HCT116 (cell line): ENCODE data around the gene GPHN. TPM values are rescaled to one million over a fixed set of nuclear protein-coding genes. Genes with fewer than 3 reads are reported as not detected.

Experiments
- ATAC-seq: fragments of 200-7000 bp; cut with Tn5 transposase; 2 replicates; pipeline ENCODE4 v1.9.1; 2020; ENCODE audit warnings: mild to moderate bottlenecking, moderate library complexity
- BruUV-seq: library from RNA; stranded (reverse); fragments of 400-500 nt; replicated peaks from 2 replicates; lab custom pipeline; 2021; lab: Mats Ljungman, UMichigan
- CTCF ChIA-PET: fragments of 300-600 bp; sonication (Branson Sonifier 250); formaldehyde crosslinking; loops from one replicate; lab custom pipeline; 2021; ENCODE audit warnings: antibody characterized with exemption; lab: Charles Lee
- POLR2A ChIA-PET: fragments of 300-600, 350-600 bp; sonication (Branson Sonifier 250); formaldehyde crosslinking; loops from one replicate; lab custom pipeline; 2021; ENCODE audit warnings: antibody characterized with exemption; lab: Charles Lee
- RAD21 ChIA-PET, 2 experiments: fragments of 300-600 bp; sonication (Branson Sonifier 250); formaldehyde crosslinking; loops; one replicate each; lab custom pipeline; 2023; ENCODE audit warnings: low total read pairs in 2 of 2; ENCODE audit not compliant: uncharacterized antibody in 2 of 2, unreplicated experiment in 2 of 2, low non-redundant PET in 1 of 2; lab: Charles Lee
- DNase-seq: peaks from one replicate; pipeline ENCODE4 v3.0.0-alpha.2; 2010; ENCODE audit warnings: low read depth, low spot score
- H2AFZ ChIP-seq: fragments of 200-600 bp; shearing (Covaris generic), sonication (generic); 2 replicates; pipeline ENCODE4 v1.6.1; 2017; ENCODE audit warnings: low read depth, mixed run types, mixed read lengths, antibody characterized with exemption, low read length; ENCODE audit not compliant: poor library complexity, severe bottlenecking
- H3K27ac ChIP-seq: 2 replicates; pipeline ENCODE4 v1.5.1; 2012; ENCODE audit warnings: low read depth, low read length
- H3K27me3 ChIP-seq: fragments of 200-600 bp; sonication (generic); 2 replicates; pipeline ENCODE4 v1.6.1; 2016; ENCODE audit warnings: mixed run types, low read length, mixed read lengths; ENCODE audit not compliant: insufficient read depth
- H3K36me3 ChIP-seq, 2 experiments: fragments of 200-500 bp in 1 of 2; fragments of 200-600 bp in 1 of 2; sonication (Bioruptor generic) in 1 of 2; sonication (generic) in 1 of 2; 2 replicates each; pipeline versions ENCODE4 v1.5.1 to v1.6.1; 2014 to 2016; ENCODE audit warnings: low read length in 2 of 2, inconsistent platforms in 1 of 2, mixed read lengths in 1 of 2, mixed run types in 1 of 2; ENCODE audit not compliant: insufficient read depth in 2 of 2, control insufficient read depth in 1 of 2
- H3K4me1 ChIP-seq, 2 experiments: fragments of 200-600 bp in 1 of 2; sonication (generic) in 1 of 2; 2 replicates each; pipeline versions ENCODE4 v1.5.1 to v1.6.1; 2012 to 2017; ENCODE audit warnings: low read length in 2 of 2, inconsistent platforms in 1 of 2, mild to moderate bottlenecking in 1 of 2, mixed read lengths in 1 of 2, mixed run types in 1 of 2, moderate library complexity in 1 of 2; ENCODE audit not compliant: insufficient read depth in 2 of 2, control insufficient read depth in 1 of 2
- H3K4me2 ChIP-seq: fragments of 200-600 bp; sonication (generic); 2 replicates; pipeline ENCODE4 v1.6.1; 2017; ENCODE audit warnings: mixed run types, low read length, mixed read lengths
- H3K4me3 ChIP-seq, 2 experiments: fragments of 200-600 bp in 1 of 2; sonication (generic) in 1 of 2; replicated peaks in 1 of 2; 2 replicates each; pipeline ENCODE4 v1.5.1; 2011 to 2016; ENCODE audit warnings: low read length in 2 of 2, control low read depth in 1 of 2, low read depth in 1 of 2, mild to moderate bottlenecking in 1 of 2, mixed read lengths in 1 of 2, mixed run types in 1 of 2
- H3K79me2 ChIP-seq: fragments of 200-600 bp; sonication (generic); 2 replicates; pipeline ENCODE4 v1.6.1; 2017; ENCODE audit warnings: mild to moderate bottlenecking, mixed run types, low read length, moderate library complexity, mixed read lengths; ENCODE audit not compliant: insufficient read depth
- H3K9ac ChIP-seq: fragments of 200-600 bp; sonication (generic); 2 replicates; pipeline ENCODE4 v1.6.1; 2016; ENCODE audit warnings: low read length, mixed read lengths
- H3K9me2 ChIP-seq: fragments of 200-600 bp; sonication (generic), shearing (Covaris generic); 2 replicates; pipeline ENCODE4 v1.6.1; 2017; ENCODE audit warnings: mixed run types, mild to moderate bottlenecking, moderate library complexity; ENCODE audit not compliant: insufficient read depth
- H3K9me3 ChIP-seq, 2 experiments: fragments of 200-500 bp in 1 of 2; fragments of 200-600 bp in 1 of 2; sonication (Bioruptor generic) in 1 of 2; sonication (generic) in 1 of 2; 2 replicates each; pipeline ENCODE4 v1.6.1; 2014 to 2017; ENCODE audit warnings: low read length in 2 of 2, mixed read lengths in 2 of 2, inconsistent platforms in 1 of 2, low read depth in 1 of 2, mild to moderate bottlenecking in 1 of 2, mixed run types in 1 of 2, moderate library complexity in 1 of 2; ENCODE audit not compliant: control insufficient read depth in 1 of 2, insufficient read depth in 1 of 2
- H4K20me1 ChIP-seq: fragments of 200-600 bp; sonication (generic), shearing (Covaris generic); 2 replicates; pipeline ENCODE4 v1.6.1; 2017; ENCODE audit warnings: mixed run types, mild to moderate bottlenecking, moderate library complexity; ENCODE audit not compliant: insufficient read depth
- CBX3 ChIP-seq: IDR thresholded peaks from 2 replicates; pipeline ENCODE4 v1.6.1; 2012; ENCODE audit warnings: low read depth
- CEBPB ChIP-seq: IDR thresholded peaks from 2 replicates; pipeline ENCODE4 v1.6.1; 2012; ENCODE audit warnings: low read depth
- EGR1 ChIP-seq: IDR thresholded peaks from 2 replicates; pipeline ENCODE4 v1.6.1; 2012; ENCODE audit warnings: low read depth
- EZH2phosphoT487 ChIP-seq: fragments of 200-600 bp; IDR thresholded peaks from 2 replicates; pipeline ENCODE4 v1.6.1; 2018; ENCODE audit warnings: antibody characterized with exemption, borderline replicate concordance
- POLR2A ChIP-seq: IDR thresholded peaks from 2 replicates; pipeline ENCODE4 v1.7.0; 2011; ENCODE audit warnings: borderline replicate concordance; ENCODE audit not compliant: insufficient read depth, insufficient read length; ENCODE audit errors: extremely low read depth
- POLR2AphosphoS5 ChIP-seq: IDR thresholded peaks from 2 replicates; pipeline ENCODE4 v1.6.1; 2011; ENCODE audit warnings: mild to moderate bottlenecking, low read depth, low read length, moderate library complexity
- RAD21 ChIP-seq: IDR thresholded peaks from 2 replicates; pipeline ENCODE4 v1.6.1; 2012; ENCODE audit warnings: low read depth, mild to moderate bottlenecking
- REST ChIP-seq: IDR thresholded peaks from 2 replicates; pipeline ENCODE4 v1.6.1; 2012; ENCODE audit warnings: low read depth
- TCF7L2 ChIP-seq: IDR thresholded peaks from 2 replicates; pipeline ENCODE4 v1.7.0; 2011; ENCODE audit warnings: borderline replicate concordance, inconsistent platforms; ENCODE audit not compliant: insufficient read depth, insufficient read length; ENCODE audit errors: extremely low read depth
- YY1 ChIP-seq: IDR thresholded peaks from 2 replicates; pipeline ENCODE4 v1.6.1; 2011; ENCODE audit warnings: low read length, low read depth, moderate library complexity, mild to moderate bottlenecking; ENCODE audit not compliant: insufficient replicate concordance; ENCODE audit errors: extremely low read depth
- ZBTB33 ChIP-seq: IDR thresholded peaks from 2 replicates; pipeline ENCODE4 v1.6.1; 2011; ENCODE audit warnings: mild to moderate bottlenecking, low read length, moderate library complexity; ENCODE audit not compliant: insufficient replicate concordance; ENCODE audit errors: extremely low read depth
- intact Hi-C: fragments of 100-400 bp; cut with micrococcal nuclease; formaldehyde crosslinking; loops from 2 replicates; pipeline ENCODE4 v1.10.0; 2022
- total RNA-seq: library from RNA; stranded (reverse); gene quantifications from one replicate; pipeline ENCODE4 v1.2.1, GENCODE V29; 2021; ENCODE audit not compliant: unreplicated experiment
- TF ChIP-seq, protein P1 (sequence below), 3 experiments: fragments of 200-600 bp in 1 of 3; sonication (generic) in 1 of 3; IDR thresholded peaks in 2 of 3; conservative IDR thresholded peaks in 1 of 3; 2 replicates each; pipeline ENCODE4 v1.5.1; 2012 to 2017; ENCODE audit warnings: low read depth in 2 of 3, low read length in 2 of 3, antibody characterized with exemption in 1 of 3, borderline replicate concordance in 1 of 3, control low read depth in 1 of 3, mild to moderate bottlenecking in 1 of 3, mixed read lengths in 1 of 3, mixed run types in 1 of 3, moderate library complexity in 1 of 3; ENCODE audit not compliant: insufficient read depth in 1 of 3
- TF ChIP-seq, protein P2 (sequence below): IDR thresholded peaks from 2 replicates; pipeline ENCODE4 v1.6.1; 2012

GPHN gene
- total RNA-seq, 1 experiment from 2014 or later = 43.8 TPM

DNA sequence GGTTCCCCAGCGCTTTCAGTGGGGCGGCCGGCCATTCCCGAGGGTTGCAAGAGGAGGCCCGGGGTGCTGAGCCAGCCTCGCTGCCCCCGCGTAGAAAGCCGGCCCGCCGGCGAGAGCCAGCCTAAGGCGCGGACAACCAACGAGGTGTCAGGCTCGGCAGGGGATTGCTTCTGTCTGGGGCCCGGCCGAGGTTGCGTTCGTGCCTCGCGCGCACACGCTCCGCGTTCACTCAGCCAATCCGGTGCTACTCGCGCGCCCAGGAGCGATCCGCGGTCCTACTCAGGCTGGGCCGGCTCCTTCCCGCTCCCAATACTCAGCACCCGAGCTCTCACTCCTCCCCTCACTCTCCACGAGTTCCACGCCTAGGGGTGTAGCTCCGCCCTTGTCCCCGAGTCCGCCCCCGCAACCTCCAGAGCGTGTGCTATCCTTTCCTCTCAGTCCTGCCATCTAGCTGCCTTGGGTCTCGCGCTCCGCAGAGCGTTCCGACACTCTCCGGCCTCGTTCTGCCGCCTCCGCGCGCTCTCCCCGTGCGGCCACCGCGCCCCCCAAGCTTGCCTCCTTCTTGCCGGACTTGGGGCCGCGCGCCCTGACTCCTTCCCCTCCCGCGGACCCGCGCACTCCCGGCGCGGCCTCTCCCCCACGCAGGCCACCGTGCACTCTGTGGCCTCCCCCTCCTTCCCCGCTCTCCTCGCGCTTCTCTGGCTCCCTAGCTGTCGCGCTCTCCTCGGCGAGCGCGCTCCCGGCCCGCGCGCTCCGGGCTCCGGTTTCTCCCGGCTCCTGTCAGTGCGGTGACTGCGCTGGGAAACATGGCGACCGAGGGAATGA is at the start of gene GPHN (continued):
- TF ChIP-seq REST = no peak

- intact Hi-C loops = no loop called here
- no peaks in the 10 kb centered on the region for H3K79me2 ChIP-seq
- H3K27ac ChIP-seq = no peak overlapping the region
- H3K27me3 ChIP-seq = no peaks in the 10 kb centered on the region
- BruUV-seq = no TSS peak
- H3K4me2 ChIP-seq = no peak overlapping the region
- no peak for ATAC-seq
- ChIA-PET CTCF (no interaction called here), POLR2A (no interaction called here)
- no peak overlapping the region for H3K9ac ChIP-seq
- H3K4me3 ChIP-seq = no peak overlapping the region
- no peaks in the 10 kb centered on the region for H4K20me1 ChIP-seq
- H3K36me3 ChIP-seq = no peaks in the 10 kb centered on the region
- no peaks in the 10 kb centered on the region for H3K9me2 ChIP-seq
- H3K9me3 ChIP-seq = no peaks in the 10 kb centered on the region
- no peak overlapping the region for H2AFZ ChIP-seq
- no peak for TF ChIP-seq ZBTB33
- TF ChIP-seq, protein P1, sequence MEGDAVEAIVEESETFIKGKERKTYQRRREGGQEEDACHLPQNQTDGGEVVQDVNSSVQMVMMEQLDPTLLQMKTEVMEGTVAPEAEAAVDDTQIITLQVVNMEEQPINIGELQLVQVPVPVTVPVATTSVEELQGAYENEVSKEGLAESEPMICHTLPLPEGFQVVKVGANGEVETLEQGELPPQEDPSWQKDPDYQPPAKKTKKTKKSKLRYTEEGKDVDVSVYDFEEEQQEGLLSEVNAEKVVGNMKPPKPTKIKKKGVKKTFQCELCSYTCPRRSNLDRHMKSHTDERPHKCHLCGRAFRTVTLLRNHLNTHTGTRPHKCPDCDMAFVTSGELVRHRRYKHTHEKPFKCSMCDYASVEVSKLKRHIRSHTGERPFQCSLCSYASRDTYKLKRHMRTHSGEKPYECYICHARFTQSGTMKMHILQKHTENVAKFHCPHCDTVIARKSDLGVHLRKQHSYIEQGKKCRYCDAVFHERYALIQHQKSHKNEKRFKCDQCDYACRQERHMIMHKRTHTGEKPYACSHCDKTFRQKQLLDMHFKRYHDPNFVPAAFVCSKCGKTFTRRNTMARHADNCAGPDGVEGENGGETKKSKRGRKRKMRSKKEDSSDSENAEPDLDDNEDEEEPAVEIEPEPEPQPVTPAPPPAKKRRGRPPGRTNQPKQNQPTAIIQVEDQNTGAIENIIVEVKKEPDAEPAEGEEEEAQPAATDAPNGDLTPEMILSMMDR (IDR thresholded peaks at IDR 0.05 in 2 of 3, conservative IDR thresholded peaks at IDR 0.05 in 1 of 3; ENCODE audit: borderline replicate concordance in 1 of 3, insufficient read depth in 1 of 3, low read depth in 2 of 3, low read length in 2 of 3) = no peak
- TF ChIP-seq, protein P2, sequence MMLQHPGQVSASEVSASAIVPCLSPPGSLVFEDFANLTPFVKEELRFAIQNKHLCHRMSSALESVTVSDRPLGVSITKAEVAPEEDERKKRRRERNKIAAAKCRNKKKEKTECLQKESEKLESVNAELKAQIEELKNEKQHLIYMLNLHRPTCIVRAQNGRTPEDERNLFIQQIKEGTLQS = no peak
- no peak for TF ChIP-seq CBX3
- TF ChIP-seq EGR1 = no peak
- TF ChIP-seq YY1 = no peak
- no peak for TF ChIP-seq TCF7L2
- TF ChIP-seq POLR2A = no peak
- TF ChIP-seq POLR2AphosphoS5 = no peak
- no peak for TF ChIP-seq EZH2phosphoT487
- TF ChIP-seq CEBPB = no peak
- no peak for TF ChIP-seq RAD21
- TF ChIP-seq, all 23 proteins: peak for 0
- no peak for DNase-seq
- no peaks in the 10 kb centered on the region for H3K4me1 ChIP-seq
- RAD21 ChIA-PET = no interaction called here
Observed at GRCh38 chr14:66459603-66460002, 48.3 kb upstream of the GPHN start.
